PC-3 (cell line): ENCODE data around the gene EFR3B. TPM values are rescaled to one million over a fixed set of nuclear protein-coding genes. Genes with fewer than 3 reads are reported as not detected.
A peak's percentile ranks its signal among the peaks of the same experiment; 100 is the strongest.

ENCODE experiments used
- ATAC-seq: fragments of 200-7000 bp; cut with Tn5 transposase; 2 replicates; pipeline ENCODE4 v1.9.1; 2020; ENCODE audit warnings: mild to moderate bottlenecking, moderate library complexity
- BruUV-seq: library from RNA; stranded (reverse); fragments of 400-500 nt; replicated peaks from 2 replicates; lab custom pipeline; 2021; lab: Mats Ljungman, UMichigan
- CTCF ChIA-PET: fragments of 300-600 bp; sonication (Branson Sonifier 250); formaldehyde crosslinking; loops from one replicate; lab custom pipeline; 2022; ENCODE audit warnings: antibody characterized with exemption; lab: Charles Lee
- POLR2A ChIA-PET: fragments of 300-600 bp; sonication (Branson Sonifier 250); formaldehyde crosslinking; loops from one replicate; lab custom pipeline; 2022; ENCODE audit warnings: antibody characterized with exemption; ENCODE audit not compliant: unreplicated experiment; lab: Charles Lee
- DNase-seq: peaks from one replicate; pipeline ENCODE4 v3.0.0-alpha.2; 2015
- H2AFZ ChIP-seq: fragments of 300-600 bp; sonication (generic); 2 replicates; pipeline ENCODE4 v1.6.0; 2016; ENCODE audit warnings: antibody characterized with exemption, low read length
- H3F3A ChIP-seq: fragments of 300-600 bp; sonication (generic); one replicate; pipeline ENCODE4 v1.6.0; 2017; ENCODE audit warnings: antibody characterized with exemption, low read length, control low read depth, mild to moderate bottlenecking; ENCODE audit not compliant: unreplicated experiment
- H3K27ac ChIP-seq: fragments of 300-600 bp; sonication (generic); 2 replicates; pipeline ENCODE4 v1.5.1; 2016; ENCODE audit warnings: mild to moderate bottlenecking, low read length
- H3K27me3 ChIP-seq: fragments of 300-600 bp; sonication (generic); 2 replicates; pipeline ENCODE4 v1.6.1; 2016; ENCODE audit warnings: low read length, mixed read lengths
- H3K36me3 ChIP-seq: fragments of 300-600 bp; sonication (generic); 2 replicates; pipeline ENCODE4 v1.6.1; 2016; ENCODE audit warnings: low read depth, mixed run types, low read length, mixed read lengths
- H3K4me1 ChIP-seq: fragments of 300-600 bp; sonication (generic); 2 replicates; pipeline ENCODE4 v1.5.1; 2016; ENCODE audit warnings: low read length; ENCODE audit not compliant: insufficient read depth
- H3K4me2 ChIP-seq: fragments of 300-600 bp; sonication (generic); 2 replicates; pipeline ENCODE4 v1.6.0; 2016; ENCODE audit warnings: low read length
- H3K4me3 ChIP-seq: fragments of 300-600 bp; sonication (generic); 2 replicates; pipeline ENCODE4 v1.5.1; 2016; ENCODE audit warnings: mild to moderate bottlenecking, low read length, mixed read lengths
- H3K79me2 ChIP-seq: fragments of 300-600 bp; sonication (generic); 2 replicates; pipeline ENCODE4 v1.6.1; 2017; ENCODE audit warnings: low read length, mixed read lengths
- H3K9ac ChIP-seq: fragments of 300-600 bp; sonication (generic); 2 replicates; pipeline ENCODE4 v1.6.0; 2016; ENCODE audit warnings: mild to moderate bottlenecking, low read length
- H3K9me2 ChIP-seq: fragments of 300-600 bp; sonication (generic); replicated peaks from 2 replicates; pipeline ENCODE4 v1.6.1; 2016; ENCODE audit warnings: mixed run types, low read length, mixed read lengths
- H3K9me3 ChIP-seq: fragments of 300-600 bp; sonication (generic); 2 replicates; pipeline ENCODE4 v1.6.1; 2016; ENCODE audit warnings: low read length, mixed read lengths
- H4K20me1 ChIP-seq: fragments of 300-600 bp; sonication (generic); 2 replicates; pipeline ENCODE4 v1.6.1; 2016; ENCODE audit warnings: low read length, mixed read lengths
- EZH2 ChIP-seq: fragments of 300-600 bp; sonication (generic); IDR thresholded peaks from one replicate; pipeline ENCODE4 v1.6.1; 2017; ENCODE audit warnings: antibody characterized with exemption, mild to moderate bottlenecking, low read length; ENCODE audit not compliant: unreplicated experiment
- EZH2phosphoT487 ChIP-seq: fragments of 300-600 bp; sonication (generic); IDR thresholded peaks from 2 replicates; pipeline ENCODE4 v1.6.1; 2018; ENCODE audit warnings: mild to moderate bottlenecking, antibody characterized with exemption, low read length, borderline replicate concordance
- intact Hi-C: fragments of 100-400 bp; cut with micrococcal nuclease; formaldehyde crosslinking; loops from 2 replicates; pipeline ENCODE4 v1.9.0; 2023
- total RNA-seq: library from RNA; depleted of rRNA; stranded (reverse); fragments of >200 nt; gene quantifications from 2 replicates; pipeline ENCODE4 v1.2.3, GENCODE V29; 2014
- TF ChIP-seq, protein P1 (sequence below): fragments of 300-600 bp; sonication (generic); conservative IDR thresholded peaks from 2 replicates; pipeline ENCODE4 v1.5.1; 2017; ENCODE audit warnings: antibody characterized with exemption, low read depth, mild to moderate bottlenecking, low read length

EFR3B gene
- total RNA-seq, 1 experiment from 2014 or later, result 4.6 TPM

DNA sequence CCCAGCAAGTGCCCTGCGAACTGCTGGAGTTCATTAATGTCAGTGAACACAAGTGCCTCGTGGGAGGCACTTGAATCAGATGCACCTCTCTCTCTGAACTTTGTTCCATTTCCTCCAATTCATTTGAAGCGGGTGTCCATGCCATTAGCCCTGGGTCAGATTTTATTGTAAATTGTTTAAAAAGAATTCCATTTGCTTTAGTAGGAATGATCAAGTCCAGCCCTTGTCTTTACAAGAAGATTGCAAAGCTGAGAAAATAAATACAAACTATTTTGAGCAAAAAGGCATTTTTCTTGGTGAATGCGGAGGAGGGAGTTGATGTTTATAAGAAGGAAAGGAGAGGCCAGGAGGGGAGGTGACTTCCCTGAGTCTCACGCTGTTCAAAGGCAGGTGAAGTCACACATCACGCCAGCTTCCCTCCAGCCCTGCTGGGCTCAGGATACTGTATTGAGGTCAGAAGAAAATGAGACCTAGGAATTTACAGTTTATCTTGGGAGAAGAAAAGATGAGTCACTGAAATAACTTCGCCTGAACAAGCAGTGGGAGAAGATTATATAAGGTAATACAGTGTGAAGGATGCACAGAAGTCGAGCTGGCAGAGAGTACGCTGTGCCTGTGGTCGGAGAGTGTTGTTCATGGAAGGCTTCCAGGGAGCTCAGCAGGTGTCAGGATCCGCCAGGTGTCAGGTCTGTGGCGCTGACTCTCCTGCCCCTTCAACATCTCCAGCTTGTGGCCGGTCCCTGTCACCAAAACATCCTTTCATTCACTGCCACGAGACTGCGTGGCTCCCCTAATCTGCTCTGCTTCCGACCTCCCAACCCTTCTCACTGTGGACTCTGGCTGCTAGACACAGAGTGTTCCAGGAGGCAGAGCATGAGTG lies 36.5 kb downstream of the EFR3B start:
- intact Hi-C loops, result loop anchor here (1.0 kb wide), 3 partner anchors 25 to 157 kb away; partner anchors contain the start of gene EFR3B
- DNase-seq, result peak; percentile 93

DNA sequence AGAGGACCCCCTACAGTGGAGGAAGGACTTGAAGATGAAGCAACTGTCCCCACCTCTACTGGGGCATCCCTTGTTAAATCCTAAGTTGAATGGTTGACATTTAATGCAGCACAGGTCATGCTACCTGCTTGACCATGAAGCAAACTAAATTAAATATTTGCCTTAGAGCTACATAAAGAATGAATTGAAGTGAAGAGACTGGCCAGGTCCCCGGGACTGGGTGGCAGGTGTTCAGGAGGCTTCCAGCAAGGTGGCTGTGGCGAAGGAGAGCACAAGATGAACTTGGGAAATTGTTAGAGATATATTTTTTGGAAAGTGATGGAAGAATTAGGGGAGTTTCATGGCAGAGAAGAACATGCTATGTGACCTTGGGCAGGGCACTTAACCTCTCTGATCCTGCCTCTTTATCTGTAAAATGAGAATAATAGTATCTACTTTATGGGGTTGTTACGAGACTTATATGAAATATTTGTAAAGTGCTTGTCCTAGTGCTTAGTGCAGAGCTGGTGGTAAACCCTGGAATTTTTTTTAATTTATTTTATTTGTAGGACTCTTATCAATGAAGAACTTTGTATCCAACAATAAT lies 37.3 kb downstream of the EFR3B start:
- TF ChIP-seq EZH2 (no peak), EZH2phosphoT487 (no peak)
- TF ChIP-seq, protein P1, sequence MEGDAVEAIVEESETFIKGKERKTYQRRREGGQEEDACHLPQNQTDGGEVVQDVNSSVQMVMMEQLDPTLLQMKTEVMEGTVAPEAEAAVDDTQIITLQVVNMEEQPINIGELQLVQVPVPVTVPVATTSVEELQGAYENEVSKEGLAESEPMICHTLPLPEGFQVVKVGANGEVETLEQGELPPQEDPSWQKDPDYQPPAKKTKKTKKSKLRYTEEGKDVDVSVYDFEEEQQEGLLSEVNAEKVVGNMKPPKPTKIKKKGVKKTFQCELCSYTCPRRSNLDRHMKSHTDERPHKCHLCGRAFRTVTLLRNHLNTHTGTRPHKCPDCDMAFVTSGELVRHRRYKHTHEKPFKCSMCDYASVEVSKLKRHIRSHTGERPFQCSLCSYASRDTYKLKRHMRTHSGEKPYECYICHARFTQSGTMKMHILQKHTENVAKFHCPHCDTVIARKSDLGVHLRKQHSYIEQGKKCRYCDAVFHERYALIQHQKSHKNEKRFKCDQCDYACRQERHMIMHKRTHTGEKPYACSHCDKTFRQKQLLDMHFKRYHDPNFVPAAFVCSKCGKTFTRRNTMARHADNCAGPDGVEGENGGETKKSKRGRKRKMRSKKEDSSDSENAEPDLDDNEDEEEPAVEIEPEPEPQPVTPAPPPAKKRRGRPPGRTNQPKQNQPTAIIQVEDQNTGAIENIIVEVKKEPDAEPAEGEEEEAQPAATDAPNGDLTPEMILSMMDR, result no peak
- intact Hi-C loops, result no loop called here
- Histone ChIP-seq H3F3A (no peaks in the 10 kb centered on the region), H3K4me3 (peak overlapping the region; percentile 26; the same call in 1 of the 2 replicates), H2AFZ (peak overlapping the region; percentile 10; the same call in 1 of the 2 replicates), H3K9me2 (no peaks in the 10 kb centered on the region), H3K4me1 (peaks cover 16% of the 10 kb centered on the region), H3K4me2 (peak overlapping the region; percentile 78), H3K9ac (no peak overlapping the region), H3K36me3 (no peaks in the 10 kb centered on the region), H3K27ac (peak overlapping the region; percentile 17), H3K79me2 (no peaks in the 10 kb centered on the region), H3K27me3 (no peaks in the 10 kb centered on the region), H4K20me1 (no peaks in the 10 kb centered on the region), H3K9me3 (no peaks in the 10 kb centered on the region)
- ATAC-seq, result peak; percentile 9; the same call in 1 of the 2 replicates
- ChIA-PET CTCF (interaction anchor here (1.2 to 1.7 kb wide), 2 partner anchors 26 to 50 kb away, joined by 12 read pairs; no protein-coding TSS in a partner anchor), POLR2A (interaction anchor here (0.6 to 1.2 kb wide), 2 partner anchors 26 to 66 kb away, joined by 3 to 7 read pairs; no protein-coding TSS in a partner anchor)
- no peak for DNase-seq
- BruUV-seq, result no TSS peak

More for the DNA sequence above, 36.5 kb downstream of the EFR3B start:
- ChIA-PET CTCF (interaction anchor here (0.7 to 1.7 kb wide), 4 partner anchors 14 to 103 kb away, joined by 3 to 12 read pairs (median 8); no protein-coding TSS in a partner anchor), POLR2A (interaction anchor here (1.2 kb wide), 1 partner anchor 27 kb away, joined by 3 read pairs; no protein-coding TSS in a partner anchor)
- ATAC-seq, result peak; percentile 95
- no peaks in the 10 kb centered on the region for H3K9me3 ChIP-seq
- no TSS peak for BruUV-seq
- TF ChIP-seq EZH2phosphoT487 (0 out of 2 replicates have a peak, but pooled peaks have one; percentile 56), EZH2 (no peak)
- H3K36me3 ChIP-seq, result no peaks in the 10 kb centered on the region
- peak overlapping the region; percentile 46 for H3K4me3 ChIP-seq
- H4K20me1 ChIP-seq, result no peaks in the 10 kb centered on the region
- H3K27me3 ChIP-seq, result no peaks in the 10 kb centered on the region
- H3K27ac ChIP-seq, result peak overlapping the region; percentile 62
- peaks cover 16% of the 10 kb centered on the region for H3K4me1 ChIP-seq
- H3K79me2 ChIP-seq, result no peaks in the 10 kb centered on the region
- peak overlapping the region; percentile 54 for H2AFZ ChIP-seq
- no peak overlapping the region for H3K9ac ChIP-seq
- H3K9me2 ChIP-seq, result no peaks in the 10 kb centered on the region
- no peaks in the 10 kb centered on the region for H3F3A ChIP-seq
- H3K4me2 ChIP-seq, result peak overlapping the region; percentile 78

DNA sequence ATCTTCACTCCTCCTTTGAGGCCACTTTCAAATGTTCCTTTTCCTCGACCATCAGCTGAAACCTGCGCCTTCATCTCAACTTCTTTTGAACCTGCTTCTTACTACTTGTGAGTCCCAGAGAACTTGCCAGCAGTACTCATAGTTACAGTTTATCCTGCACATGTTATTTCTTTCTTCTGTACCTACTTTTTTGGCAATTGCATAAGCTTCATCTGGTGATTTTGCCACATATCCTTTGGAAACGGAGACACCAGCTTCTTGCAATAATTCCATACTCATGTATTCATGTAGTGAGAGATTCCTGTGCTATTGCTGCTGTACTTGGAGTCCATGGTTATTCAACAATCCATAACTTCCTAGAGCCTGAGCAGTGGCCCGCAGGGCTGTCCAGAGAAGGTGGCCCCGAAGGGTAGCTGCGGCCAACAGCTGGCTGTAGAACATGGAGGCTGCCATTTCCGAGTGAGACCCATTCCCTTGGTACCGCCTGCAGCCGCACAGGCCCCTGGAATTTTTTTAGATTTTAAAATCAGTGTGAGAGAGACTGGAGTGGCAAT lies 39.4 kb downstream of the EFR3B start:
- TF ChIP-seq EZH2phosphoT487, result no peak
- TF ChIP-seq EZH2, result no peak
- TF ChIP-seq, protein P1, result no peak
- Histone ChIP-seq H3K36me3 (no peaks in the 10 kb centered on the region), H3K4me1 (peaks cover 16% of the 10 kb centered on the region), H3K9me2 (no peaks in the 10 kb centered on the region), H3K4me2 (no peak overlapping the region), H3K4me3 (no peak overlapping the region), H4K20me1 (no peaks in the 10 kb centered on the region), H3K9ac (no peak overlapping the region), H3K27ac (no peak overlapping the region), H3F3A (no peaks in the 10 kb centered on the region), H3K79me2 (no peaks in the 10 kb centered on the region), H3K9me3 (no peaks in the 10 kb centered on the region), H2AFZ (no peak overlapping the region), H3K27me3 (no peaks in the 10 kb centered on the region)
- DNase-seq (no peak), ATAC-seq (no peak)
- intact Hi-C loops, result no loop called here
- ChIA-PET POLR2A (no interaction called here), CTCF (no interaction called here)
- BruUV-seq, result no TSS peak
